Tibial nerve (tissue), 4 donors: Measurements from ENCODE around the gene ACOXL.

ENCODE experiments used
- EP300 ChIP-seq, 2 donors: sonication (generic); formaldehyde crosslinking; IDR thresholded peaks; one replicate each; pipeline ENCODE4 v1.6.1; 2017; ENCODE audit warnings: antibody characterized with exemption in 2 of 2, mild to moderate bottlenecking in 1 of 2
- POLR2A ChIP-seq, 2 donors: fragments of 450-650 bp; IDR thresholded peaks; one replicate each; pipeline ENCODE4 v1.6.1; 2017; ENCODE audit warnings: antibody characterized with exemption in 2 of 2, mild to moderate bottlenecking in 2 of 2, moderate library complexity in 2 of 2
- TF ChIP-seq, protein P1 (sequence below), 5 experiments: fragments of 200-600 bp in 3 of 5; fragments of 450-650 bp in 2 of 5; sonication (generic) in 3 of 5; IDR thresholded peaks; one replicate each; pipeline ENCODE4 v1.5.1; 2016 to 2019; ENCODE audit warnings: antibody characterized with exemption in 5 of 5, mild to moderate bottlenecking in 3 of 5, moderate library complexity in 2 of 5

DNA sequence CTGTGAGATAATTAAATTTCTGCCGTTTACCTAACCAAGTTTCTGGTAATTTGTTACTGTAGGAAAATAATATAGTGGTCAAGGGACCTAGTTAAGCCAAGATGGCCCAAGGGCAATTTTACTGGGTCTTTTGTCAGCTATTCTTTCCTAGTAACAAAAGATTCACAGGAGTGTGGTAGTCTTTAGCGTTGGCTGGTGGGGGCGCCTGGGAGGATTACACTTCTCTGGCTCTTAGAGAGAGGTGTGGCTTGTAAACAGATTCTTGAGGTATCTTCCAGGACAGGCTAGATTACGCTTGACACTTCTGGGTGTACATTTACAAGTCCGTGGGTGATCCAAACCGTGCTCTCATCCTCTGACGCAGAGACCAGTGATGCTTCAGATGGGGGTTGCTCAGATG lies 3.3 kb upstream of the ACOXL start:
- TF ChIP-seq POLR2A (IDR thresholded peaks at IDR 0.05) (no peak), EP300 (IDR thresholded peaks at IDR 0.05) (no peak)
- TF ChIP-seq, protein P1, sequence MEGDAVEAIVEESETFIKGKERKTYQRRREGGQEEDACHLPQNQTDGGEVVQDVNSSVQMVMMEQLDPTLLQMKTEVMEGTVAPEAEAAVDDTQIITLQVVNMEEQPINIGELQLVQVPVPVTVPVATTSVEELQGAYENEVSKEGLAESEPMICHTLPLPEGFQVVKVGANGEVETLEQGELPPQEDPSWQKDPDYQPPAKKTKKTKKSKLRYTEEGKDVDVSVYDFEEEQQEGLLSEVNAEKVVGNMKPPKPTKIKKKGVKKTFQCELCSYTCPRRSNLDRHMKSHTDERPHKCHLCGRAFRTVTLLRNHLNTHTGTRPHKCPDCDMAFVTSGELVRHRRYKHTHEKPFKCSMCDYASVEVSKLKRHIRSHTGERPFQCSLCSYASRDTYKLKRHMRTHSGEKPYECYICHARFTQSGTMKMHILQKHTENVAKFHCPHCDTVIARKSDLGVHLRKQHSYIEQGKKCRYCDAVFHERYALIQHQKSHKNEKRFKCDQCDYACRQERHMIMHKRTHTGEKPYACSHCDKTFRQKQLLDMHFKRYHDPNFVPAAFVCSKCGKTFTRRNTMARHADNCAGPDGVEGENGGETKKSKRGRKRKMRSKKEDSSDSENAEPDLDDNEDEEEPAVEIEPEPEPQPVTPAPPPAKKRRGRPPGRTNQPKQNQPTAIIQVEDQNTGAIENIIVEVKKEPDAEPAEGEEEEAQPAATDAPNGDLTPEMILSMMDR (IDR thresholded peaks at IDR 0.05) = no peak
